Fibroblast of villous mesenchyme (primary cell): Measurements from ENCODE around the gene TBPL1. TPM values are rescaled to one million over a fixed set of nuclear protein-coding genes. Genes with fewer than 3 reads are reported as not detected.

ENCODE experiments used
- DNase-seq: peaks from one replicate; pipeline ENCODE4 v3.0.0-alpha.2; 2010; ENCODE audit warnings: low read depth
- H3K4me3 ChIP-seq: 2 replicates; pipeline ENCODE4 v1.5.1; 2011; ENCODE audit warnings: low read depth, mild to moderate bottlenecking, low read length
- CTCF ChIP-seq: IDR thresholded peaks from 2 replicates; pipeline ENCODE4 v1.5.1; 2012; ENCODE audit warnings: low read depth, mild to moderate bottlenecking, low read length; ENCODE audit not compliant: insufficient read depth
- total RNA-seq: library from RNA; depleted of rRNA; stranded (reverse); fragments of >200 nt; gene quantifications from 2 replicates; pipeline ENCODE4 v1.2.3, GENCODE V29; 2012

Gene TBPL1
- total RNA-seq, 1 donor = 18.6 TPM

- no peak for TF ChIP-seq CTCF
- no peak overlapping the region for H3K4me3 ChIP-seq
- DNase-seq = peak; percentile 50
Measured at GRCh38 chr6:134015719-134016557, 62.9 kb downstream of the TBPL1 start.

GRCh38 chr6:134016558-134016814, 63.5 kb downstream of the TBPL1 start:
- no peak for TF ChIP-seq CTCF
- peak; percentile 49 for DNase-seq
- no peak overlapping the region for H3K4me3 ChIP-seq

GRCh38 chr6:134020071-134020470, 67.0 kb downstream of the TBPL1 start:
- no peak for TF ChIP-seq CTCF
- DNase-seq = no peak
- H3K4me3 ChIP-seq = no peak overlapping the region

- no peak for DNase-seq
- H3K4me3 ChIP-seq = no peak overlapping the region
- no peak for TF ChIP-seq CTCF
Measured at GRCh38 chr6:134020543-134020942, 67.5 kb downstream of the TBPL1 start.

GRCh38 chr6:134020968-134021367, 67.9 kb downstream of the TBPL1 start:
- no peak for TF ChIP-seq CTCF
- no peak overlapping the region for H3K4me3 ChIP-seq
- no peak for DNase-seq

- H3K4me3 ChIP-seq = no peak overlapping the region
- DNase-seq = no peak
- no peak for TF ChIP-seq CTCF
Measured at GRCh38 chr6:134021396-134022122, 68.5 kb downstream of the TBPL1 start.
